ENCODE data around the gene NTF4. TPM values are rescaled to one million over a fixed set of nuclear protein-coding genes. Genes with fewer than 3 reads are reported as not detected.
"Not testable (repeated sequence)": the region's sequence is repeated elsewhere in the genome, so short reads cannot be mapped to it uniquely, and the experiment has no call there.

NTF4 gene
- total RNA-seq, 4 donors from 2014 or later = not detected

DNA sequence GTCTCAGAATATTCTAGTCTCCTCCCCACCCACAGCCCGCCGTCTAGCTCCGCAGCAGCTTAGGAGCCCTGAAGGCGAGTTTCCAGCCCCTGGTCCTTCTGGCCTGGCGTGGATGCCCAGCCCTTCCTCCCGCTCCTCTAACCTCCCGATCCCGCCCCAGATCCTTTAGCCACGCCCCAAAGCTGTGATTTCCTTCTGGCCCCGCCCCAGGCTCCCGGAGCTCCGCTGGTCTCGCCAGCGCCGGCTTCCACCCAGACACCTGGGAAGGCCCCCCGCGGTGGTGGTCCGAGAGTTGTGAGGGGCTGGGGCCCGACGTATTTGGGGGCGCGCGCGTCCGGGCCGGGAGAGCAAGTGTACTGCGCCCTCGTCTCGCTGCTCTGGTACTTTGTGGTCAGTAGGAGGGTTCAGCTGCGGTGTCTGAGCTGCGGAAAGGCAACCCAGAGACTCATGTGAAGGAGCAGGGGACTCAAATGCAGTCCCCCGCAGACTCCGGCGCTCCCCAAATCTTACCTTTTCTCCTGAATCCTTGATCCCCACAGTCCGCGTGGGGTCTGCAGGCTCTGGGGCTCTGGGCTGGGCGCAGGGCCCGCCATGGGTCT is 6.9 kb downstream of the NTF4 start, which contains the start of gene CGB7:
Gene CGB7 (minus strand): TSS at position 114 of the 599 bp plus-strand sequence. CDS start 2,374 bp downstream, outside the sequence.
- DNase-seq = peak; percentile 30 to 82 (median 81)
- Histone ChIP-seq H3K36me3 (no peaks in the 10 kb centered on the region), H3K27me3 (no peaks in the 10 kb centered on the region), H3K27ac (no peak within 1 kb of the TSS), H3K9me3 (no peaks in the 10 kb centered on the region), H3K4me1 (peaks cover 0 to 19% (median 10%) of the 10 kb centered on the region in 4 donors), H3K4me3 (peak within 1 kb of the TSS; percentile 39 to 62 (median 60))
- TF ChIP-seq CTCF (IDR thresholded peaks at IDR 0.05) (no peak), POLR2A (IDR thresholded peaks at IDR 0.05) (no peak)

DNA sequence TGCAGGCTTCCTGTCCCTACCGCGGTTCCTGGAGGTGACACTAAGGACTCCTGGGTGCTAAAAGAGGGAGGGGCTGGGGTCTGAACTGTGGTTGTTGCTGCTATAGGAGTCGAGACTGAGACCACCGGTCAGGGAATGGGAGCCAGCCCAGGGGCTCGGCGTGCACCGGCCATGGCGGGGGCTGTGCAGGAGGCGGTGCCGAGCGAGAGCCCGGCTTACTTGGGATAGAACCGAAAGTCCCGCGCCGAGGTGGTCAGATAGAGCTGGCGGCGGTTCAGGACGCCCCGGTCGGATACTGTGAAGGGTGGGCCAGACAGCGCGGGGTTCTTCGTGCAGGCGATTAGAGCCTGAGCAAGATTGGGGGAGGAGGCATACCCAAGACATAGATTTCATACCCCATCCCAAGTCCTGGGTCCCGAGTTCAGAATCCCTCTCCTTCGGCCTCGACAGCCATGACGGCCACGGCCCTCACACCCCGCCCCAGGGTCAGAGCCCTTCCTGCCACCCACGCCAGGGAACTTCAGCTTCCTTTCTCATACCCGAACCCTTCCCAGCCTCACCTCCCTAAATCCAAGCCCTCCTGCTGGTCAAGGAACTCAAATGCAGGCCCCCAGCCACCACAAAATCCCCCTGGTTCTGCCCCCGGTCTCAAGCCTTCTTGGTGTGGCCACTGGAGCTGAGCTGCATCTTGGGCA is 7.6 kb downstream of the NTF4 start:
- H3K27ac ChIP-seq, DNase-seq, H3K9me3 ChIP-seq, H3K36me3 ChIP-seq, H3K27me3 ChIP-seq: not testable (repeated sequence)
- Histone ChIP-seq H3K4me3 (peak overlapping the region; percentile 39 to 62 (median 60)), H3K4me1 (peaks cover 0 to 19% (median 10%) of the 10 kb centered on the region in 4 donors)

- Histone ChIP-seq H3K27ac (no peak overlapping the region), H3K9me3 (no peaks in the 10 kb centered on the region), H3K36me3 (no peaks in the 10 kb centered on the region), H3K27me3 (no peaks in the 10 kb centered on the region), H3K4me1 (peaks cover 0 to 19% (median 10%) of the 10 kb centered on the region in 4 donors), H3K4me3 (peak overlapping the region; percentile 39 to 62 (median 60))
- TF ChIP-seq POLR2A (IDR thresholded peaks at IDR 0.05) (no peak), CTCF (IDR thresholded peaks at IDR 0.05) (peak in 4 of 6 experiments; percentile 15 to 38 (median 28))
- DNase-seq = peak; percentile 45 to 76 (median 72)
These were observed 8.3 kb downstream of the NTF4 start for GRCh38 chr19:49056101-49056901.

GRCh38 chr19:49050376-49051033 is 14.1 kb downstream of the NTF4 start:
- H3K9me3 ChIP-seq, H3K36me3 ChIP-seq, H3K27me3 ChIP-seq, H3K4me1 ChIP-seq, H3K27ac ChIP-seq, H3K4me3 ChIP-seq, DNase-seq: not testable (repeated sequence)

GRCh38 chr19:49049834-49050233 is 14.8 kb downstream of the NTF4 start:
- not testable (repeated sequence) for H3K4me3 ChIP-seq, H3K27ac ChIP-seq, H3K27me3 ChIP-seq, DNase-seq, H3K4me1 ChIP-seq, H3K36me3 ChIP-seq, H3K9me3 ChIP-seq

- not testable (repeated sequence) for DNase-seq, H3K27me3 ChIP-seq, H3K4me3 ChIP-seq, H3K9me3 ChIP-seq, H3K4me1 ChIP-seq, H3K27ac ChIP-seq, H3K36me3 ChIP-seq
These were observed 15.6 kb downstream of the NTF4 start, which contains the start of gene CGB8 for GRCh38 chr19:49049011-49049410. Gene CGB8 (minus strand): TSS chr19:49049111. CDS start chr19:49048739, 372 bp downstream.

DNA sequence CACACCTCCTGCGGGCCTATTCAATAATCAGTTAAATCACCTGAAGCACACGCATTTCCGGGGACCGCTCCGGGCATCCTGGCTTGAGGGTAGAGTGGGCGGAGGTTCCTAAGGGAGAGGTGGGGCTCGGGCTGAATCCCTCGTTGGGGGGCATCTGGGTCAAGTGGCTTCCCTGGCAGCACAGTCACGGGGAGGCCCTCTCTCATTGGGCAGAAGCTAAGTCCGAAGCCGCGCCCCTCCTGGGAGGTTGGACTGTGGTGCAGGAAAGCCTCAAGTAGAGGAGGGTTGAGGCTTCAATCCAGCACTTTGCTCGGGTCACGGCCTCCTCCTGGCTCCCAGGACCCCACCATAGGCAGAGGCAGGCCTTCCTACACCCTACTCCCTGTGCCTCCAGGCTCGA is 21.1 kb downstream of the NTF4 start, which contains the start of gene CGB5:
Gene CGB5 (plus strand): TSS at position 301 of the 400 bp plus-strand sequence. CDS start 362 bp downstream, outside the sequence.
- H3K4me1 ChIP-seq, H3K36me3 ChIP-seq, H3K9me3 ChIP-seq, DNase-seq, H3K27ac ChIP-seq, H3K4me3 ChIP-seq, H3K27me3 ChIP-seq: not testable (repeated sequence)

DNA sequence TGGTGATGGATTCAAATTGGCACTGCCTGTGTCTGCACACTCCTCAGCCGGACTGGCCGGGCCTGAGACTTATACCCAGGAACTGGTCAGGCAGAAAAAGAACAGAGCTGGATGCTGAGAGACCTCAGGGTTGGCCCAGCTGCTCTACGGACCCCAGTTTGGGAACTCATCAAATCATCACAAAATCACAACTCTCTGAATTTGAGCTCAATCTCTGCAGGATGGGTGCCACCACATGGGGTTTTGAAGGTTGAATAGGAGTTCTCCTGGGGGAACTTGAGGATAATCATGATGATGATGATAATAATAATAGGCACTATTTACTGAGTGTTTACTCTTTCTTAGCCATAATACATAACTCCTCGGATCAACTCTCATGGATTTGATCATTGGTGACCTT is 22.0 kb downstream of the NTF4 start:
- not testable (repeated sequence) for H3K36me3 ChIP-seq, H3K27me3 ChIP-seq, H3K9me3 ChIP-seq, H3K4me3 ChIP-seq, H3K27ac ChIP-seq, DNase-seq, H3K4me1 ChIP-seq

Data from Peyer's patch (tissue), 4 donors.